Activated CD4-positive, alpha-beta T cell treated with anti-CD3 and anti-CD28 coated beads for 36 hours (primary cell): ENCODE measurements around the gene ASB2. TPM values are rescaled to one million over a fixed set of nuclear protein-coding genes. Genes with fewer than 3 reads are reported as not detected.

Source experiments
- ATAC-seq: fragments of 200-7000 bp; cut with Tn5 transposase; one replicate; pipeline ENCODE4 v1.10.0; 2021; ENCODE audit warnings: mild to moderate bottlenecking, moderate library complexity
- CTCF ChIA-PET: fragments of 350-600 bp; sonication (Branson Sonifier 250); formaldehyde crosslinking; loops from one replicate; lab custom pipeline; 2021; ENCODE audit warnings: antibody characterized with exemption; lab: Charles Lee
- POLR2A ChIA-PET: fragments of 350-600 bp; sonication (Branson Sonifier 250); formaldehyde crosslinking; loops from one replicate; lab custom pipeline; 2021; ENCODE audit warnings: antibody characterized with exemption, inconsistent platforms; lab: Charles Lee
- DNase-seq: peaks from one replicate; pipeline ENCODE4 v3.0.0-alpha.2; 2020
- H3K27ac Mint-ChIP-seq: one replicate; pipeline ENCODE4 v1.8.0; 2021; ENCODE audit warnings: mixed read lengths
- H3K27me3 Mint-ChIP-seq: one replicate; pipeline ENCODE4 v1.8.0; 2021; ENCODE audit warnings: mixed read lengths
- H3K36me3 Mint-ChIP-seq: one replicate; pipeline ENCODE4 v1.8.0; 2021; ENCODE audit warnings: low read depth, mixed read lengths
- H3K4me1 Mint-ChIP-seq: one replicate; pipeline ENCODE4 v1.8.0; 2021; ENCODE audit warnings: mixed read lengths
- H3K4me3 Mint-ChIP-seq: one replicate; pipeline ENCODE4 v1.8.0; 2021; ENCODE audit warnings: mild to moderate bottlenecking, moderate library complexity, mixed read lengths
- H3K9me3 Mint-ChIP-seq: one replicate; pipeline ENCODE4 v1.8.0; 2021; ENCODE audit warnings: low read depth, mixed read lengths
- intact Hi-C, 2 experiments: fragments of 100-400 bp; cut with DNase I in 1 of 2; cut with micrococcal nuclease in 1 of 2; formaldehyde crosslinking; loops; one replicate each; pipeline versions ENCODE4 v1.14.2 to v1.15.1; 2022 to 2024; cut with DNase I, micrococcal nuclease
- total RNA-seq, 2 experiments: library from RNA; stranded (reverse); gene quantifications; one replicate each; pipeline ENCODE4 v1.2.3, GENCODE V29; 2021

The ASB2 gene
- total RNA-seq, 2 experiments from 2014 or later, result 24.8 to 25.5 TPM

- ChIA-PET CTCF (interaction anchor here (0.5 to 16.7 kb wide), 8 partner anchors 8 to 1648 kb away, joined by 3 to 349 read pairs (median 4); no protein-coding TSS in a partner anchor), POLR2A (interaction anchor here (0.7 kb wide), 1 partner anchor 54 kb away, joined by 3 read pairs; no protein-coding TSS in a partner anchor)
- no peak overlapping the region for H3K4me3 Mint-ChIP-seq
- no peak for DNase-seq
- no peak overlapping the region for H3K27ac Mint-ChIP-seq
- H3K9me3 Mint-ChIP-seq, result no peaks in the 10 kb centered on the region
- intact Hi-C loops, result no loop called here
- no peaks in the 10 kb centered on the region for H3K27me3 Mint-ChIP-seq
- peaks cover 49% of the 10 kb centered on the region for H3K4me1 Mint-ChIP-seq
- no peaks in the 10 kb centered on the region for H3K36me3 Mint-ChIP-seq
- no peak for ATAC-seq
These were observed 17.0 kb upstream of the ASB2 start for GRCh38 chr14:93993382-93993781.

- ATAC-seq, result no peak
- H3K36me3 Mint-ChIP-seq, result no peaks in the 10 kb centered on the region
- H3K9me3 Mint-ChIP-seq, result no peaks in the 10 kb centered on the region
- intact Hi-C loops, result no loop called here
- H3K4me1 Mint-ChIP-seq, result peaks cover 36% of the 10 kb centered on the region
- ChIA-PET POLR2A (interaction anchor here (0.9 to 1.3 kb wide), 2 partner anchors 14 to 31 kb away, joined by 5 read pairs; no protein-coding TSS in a partner anchor), CTCF (interaction anchor here (0.6 to 16.7 kb wide), 6 partner anchors 10 to 739 kb away, joined by 3 to 349 read pairs (median 12); partner anchors contain the start of gene ASB2)
- H3K4me3 Mint-ChIP-seq, result no peak overlapping the region
- H3K27me3 Mint-ChIP-seq, result no peaks in the 10 kb centered on the region
- H3K27ac Mint-ChIP-seq, result no peak overlapping the region
- DNase-seq, result no peak
These were observed 15.3 kb upstream of the ASB2 start for GRCh38 chr14:93991649-93992048.

- Mint-ChIP-seq H3K36me3 (no peaks in the 10 kb centered on the region), H3K4me3 (no peak overlapping the region), H3K4me1 (peaks cover 33% of the 10 kb centered on the region), H3K9me3 (no peaks in the 10 kb centered on the region), H3K27ac (no peak overlapping the region), H3K27me3 (no peaks in the 10 kb centered on the region)
- ChIA-PET POLR2A (interaction anchor here (0.8 to 1.3 kb wide), 3 partner anchors 13 to 37 kb away, joined by 3 to 5 read pairs (median 5); no protein-coding TSS in a partner anchor), CTCF (interaction anchor here (1.6 to 16.7 kb wide), 5 partner anchors 10 to 50 kb away, joined by 4 to 349 read pairs (median 12); partner anchors contain the start of gene ASB2)
- intact Hi-C loops, result no loop called here
- ATAC-seq (peak; percentile 57), DNase-seq (peak; percentile 41)
These were observed 14.8 kb upstream of the ASB2 start for GRCh38 chr14:93991212-93991611.

- no peaks in the 10 kb centered on the region for H3K36me3 Mint-ChIP-seq
- no peaks in the 10 kb centered on the region for H3K27me3 Mint-ChIP-seq
- H3K27ac Mint-ChIP-seq, result peak overlapping the region; percentile 5
- no peak overlapping the region for H3K4me3 Mint-ChIP-seq
- H3K9me3 Mint-ChIP-seq, result no peaks in the 10 kb centered on the region
- intact Hi-C loops, result no loop called here
- peaks cover 20% of the 10 kb centered on the region for H3K4me1 Mint-ChIP-seq
- POLR2A ChIA-PET, result no interaction called here
- CTCF ChIA-PET, result interaction anchor here (2.9 kb wide), 1 partner anchor 11 kb away, joined by 12 read pairs; no protein-coding TSS in a partner anchor
- DNase-seq (no peak), ATAC-seq (no peak)
These were observed 13.6 kb upstream of the ASB2 start for GRCh38 chr14:93989939-93990338.

GRCh38 chr14:93987815-93988476, 11.6 kb upstream of the ASB2 start:
- H3K27me3 Mint-ChIP-seq, result no peaks in the 10 kb centered on the region
- H3K9me3 Mint-ChIP-seq, result no peaks in the 10 kb centered on the region
- DNase-seq (no peak), ATAC-seq (no peak)
- H3K27ac Mint-ChIP-seq, result no peak overlapping the region
- ChIA-PET CTCF (no interaction called here), POLR2A (no interaction called here)
- H3K4me3 Mint-ChIP-seq, result no peak overlapping the region
- peaks cover 8% of the 10 kb centered on the region for H3K4me1 Mint-ChIP-seq
- no peaks in the 10 kb centered on the region for H3K36me3 Mint-ChIP-seq
- intact Hi-C loops, result no loop called here

GRCh38 chr14:93987376-93987775, 11.0 kb upstream of the ASB2 start:
- CTCF ChIA-PET, result no interaction called here
- H3K36me3 Mint-ChIP-seq, result no peaks in the 10 kb centered on the region
- ATAC-seq, result no peak

GRCh38 chr14:93986955-93987354, 10.6 kb upstream of the ASB2 start:
- Mint-ChIP-seq H3K9me3 (no peaks in the 10 kb centered on the region), H3K27ac (no peak overlapping the region), H3K4me1 (peaks cover 8% of the 10 kb centered on the region), H3K4me3 (no peak overlapping the region), H3K27me3 (no peaks in the 10 kb centered on the region), H3K36me3 (no peaks in the 10 kb centered on the region)
- ChIA-PET CTCF (interaction anchor here (0.7 to 1.2 kb wide), 3 partner anchors 8 to 47 kb away, joined by 3 to 8 read pairs (median 3); no protein-coding TSS in a partner anchor), POLR2A (no interaction called here)
- DNase-seq (no peak), ATAC-seq (no peak)
- intact Hi-C loops, result no loop called here

More at GRCh38 chr14:93987376-93987775, 11.0 kb upstream of the ASB2 start:
- DNase-seq, result no peak
- no peak overlapping the region for H3K27ac Mint-ChIP-seq
- H3K4me1 Mint-ChIP-seq, result peaks cover 8% of the 10 kb centered on the region
- intact Hi-C loops, result no loop called here
- no peak overlapping the region for H3K4me3 Mint-ChIP-seq
- H3K27me3 Mint-ChIP-seq, result no peaks in the 10 kb centered on the region
- H3K9me3 Mint-ChIP-seq, result no peaks in the 10 kb centered on the region
- POLR2A ChIA-PET, result no interaction called here

GRCh38 chr14:93984987-93985410, 8.6 kb upstream of the ASB2 start:
- peaks cover 13% of the 10 kb centered on the region for H3K4me1 Mint-ChIP-seq
- no peaks in the 10 kb centered on the region for H3K36me3 Mint-ChIP-seq
- no peak overlapping the region for H3K27ac Mint-ChIP-seq
- H3K27me3 Mint-ChIP-seq, result no peaks in the 10 kb centered on the region
- H3K4me3 Mint-ChIP-seq, result no peak overlapping the region
- POLR2A ChIA-PET, result interaction anchor here (0.6 kb wide), 1 partner anchor 15 kb away, joined by 3 read pairs; no protein-coding TSS in a partner anchor
- ATAC-seq (no peak), DNase-seq (no peak)
- intact Hi-C loops, result no loop called here
- CTCF ChIA-PET, result interaction anchor here (3.7 kb wide), 1 partner anchor 45 kb away, joined by 23 read pairs; no protein-coding TSS in a partner anchor
- H3K9me3 Mint-ChIP-seq, result no peaks in the 10 kb centered on the region

GRCh38 chr14:93984070-93984469, 7.7 kb upstream of the ASB2 start:
- POLR2A ChIA-PET, result no interaction called here
- DNase-seq (no peak), ATAC-seq (peak; percentile 29)
- Mint-ChIP-seq H3K4me3 (no peak overlapping the region), H3K4me1 (peaks cover 21% of the 10 kb centered on the region), H3K9me3 (peaks cover 2% of the 10 kb centered on the region), H3K36me3 (peaks cover 5% of the 10 kb centered on the region), H3K27ac (no peak overlapping the region), H3K27me3 (no peaks in the 10 kb centered on the region)
- intact Hi-C loops, result no loop called here
- CTCF ChIA-PET, result interaction anchor here (1.4 to 3.7 kb wide), 2 partner anchors 17 to 45 kb away, joined by 4 to 23 read pairs; no protein-coding TSS in a partner anchor

- ChIA-PET POLR2A (interaction anchor here (0.6 kb wide), 2 partner anchors 11 to 19 kb away, joined by 3 read pairs; no protein-coding TSS in a partner anchor), CTCF (interaction anchor here (1.1 to 3.7 kb wide), 6 partner anchors 16 to 154 kb away, joined by 4 to 23 read pairs (median 6); no protein-coding TSS in a partner anchor)
- Mint-ChIP-seq H3K36me3 (peaks cover 19% of the 10 kb centered on the region), H3K4me1 (peaks cover 37% of the 10 kb centered on the region), H3K4me3 (no peak overlapping the region), H3K27me3 (no peaks in the 10 kb centered on the region), H3K9me3 (peaks cover 10% of the 10 kb centered on the region), H3K27ac (no peak overlapping the region)
- no peak for ATAC-seq
- no peak for DNase-seq
- intact Hi-C loops, result no loop called here
These were observed 6.0 kb upstream of the ASB2 start for GRCh38 chr14:93982230-93983007.
